Measurements from ENCODE around the gene CWC15.

The CWC15 gene

DNA sequence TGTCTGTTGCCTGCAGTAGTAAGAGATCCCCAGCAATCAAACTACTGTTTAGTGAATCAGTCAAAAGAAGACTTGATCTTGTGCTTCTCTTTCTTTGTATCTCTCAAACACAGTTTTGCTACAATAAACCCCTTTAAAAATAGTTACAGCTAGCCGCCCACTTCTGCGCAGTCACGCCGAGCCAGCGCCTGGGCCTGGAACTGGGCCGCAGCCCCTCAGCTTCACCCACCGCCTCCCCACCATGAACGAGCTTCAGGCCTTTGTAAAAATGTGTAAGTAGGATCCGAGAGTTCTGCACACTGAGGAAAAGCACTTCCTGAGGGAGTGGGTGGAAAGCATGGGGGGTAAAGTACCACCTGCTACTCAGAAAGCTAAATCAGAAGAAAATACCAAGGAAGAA, 60.5 kb downstream of the CWC15 start:
- no peak for DNase-seq
